GM23338 (cell line): ENCODE measurements around the gene CDCA4. TPM values are rescaled to one million over a fixed set of nuclear protein-coding genes. Genes with fewer than 3 reads are reported as not detected.

Experiments used
- ATAC-seq: fragments of 200-7000 bp; cut with Tn5 transposase; 3 replicates; pipeline ENCODE4 v1.9.1; 2020
- DNase-seq: peaks from one replicate; pipeline ENCODE4 v3.0.0-alpha.2; 2015; ENCODE audit warnings: low spot score
- H2AFZ ChIP-seq: fragments of 200-600 bp; sonication (generic); 2 replicates; pipeline ENCODE4 v1.8.0; 2016; ENCODE audit warnings: antibody characterized with exemption, mild to moderate bottlenecking, moderate library complexity
- H3F3A ChIP-seq: fragments of 200-600 bp; sonication (generic); replicated peaks from 2 replicates; pipeline ENCODE4 v1.8.0; 2017; ENCODE audit warnings: antibody characterized with exemption, mixed run types, low read depth
- H3K27ac ChIP-seq: fragments of 200-600 bp; sonication (generic); 2 replicates; pipeline ENCODE4 v1.6.1; 2016; ENCODE audit warnings: low read depth
- H3K27me3 ChIP-seq: fragments of 200-600 bp; sonication (generic); 2 replicates; pipeline ENCODE4 v1.8.0; 2016; ENCODE audit warnings: mild to moderate bottlenecking, mixed run types, moderate library complexity; ENCODE audit not compliant: insufficient read depth
- H3K36me3 ChIP-seq: fragments of 200-600 bp; sonication (generic); 2 replicates; pipeline ENCODE4 v1.8.0; 2016; ENCODE audit warnings: mild to moderate bottlenecking; ENCODE audit not compliant: insufficient read depth
- H3K4me1 ChIP-seq: fragments of 200-600 bp; sonication (generic); 2 replicates; pipeline ENCODE4 v1.8.0; 2016; ENCODE audit warnings: mild to moderate bottlenecking, moderate library complexity; ENCODE audit not compliant: insufficient read depth
- H3K4me2 ChIP-seq: fragments of 200-600 bp; sonication (generic); 2 replicates; pipeline ENCODE4 v1.7.1; 2017; ENCODE audit warnings: mixed run types
- H3K4me3 ChIP-seq: fragments of 200-600 bp; sonication (generic); 2 replicates; pipeline ENCODE4 v1.6.1; 2016; ENCODE audit warnings: mixed run types
- H3K79me2 ChIP-seq: fragments of 200-600 bp; sonication (generic); replicated peaks from 2 replicates; pipeline ENCODE4 v1.8.0; 2017; ENCODE audit warnings: mild to moderate bottlenecking; ENCODE audit not compliant: insufficient read depth
- H3K9me2 ChIP-seq: fragments of 200-600 bp; sonication (generic); 2 replicates; pipeline ENCODE4 v1.8.0; 2017; ENCODE audit not compliant: insufficient read depth
- H4K20me1 ChIP-seq: fragments of 200-600 bp; sonication (generic); replicated peaks from 2 replicates; pipeline ENCODE4 v1.8.0; 2017; ENCODE audit warnings: mild to moderate bottlenecking; ENCODE audit not compliant: insufficient read depth
- H3K27ac Mint-ChIP-seq: 2 replicates; pipeline ENCODE4 v1.8.0; 2020; ENCODE audit warnings: inconsistent platforms, mild to moderate bottlenecking, moderate library complexity, mixed read lengths
- H3K27me3 Mint-ChIP-seq: 3 replicates; pipeline ENCODE4 v1.8.0; 2022; ENCODE audit warnings: low read depth, mild to moderate bottlenecking, moderate library complexity, mixed read lengths, inconsistent platforms; ENCODE audit not compliant: insufficient read depth, poor library complexity
- H3K36me3 Mint-ChIP-seq: 3 replicates; pipeline ENCODE4 v1.8.0; 2021; ENCODE audit warnings: low read depth, mild to moderate bottlenecking, inconsistent platforms, moderate library complexity, mixed read lengths
- H3K4me1 Mint-ChIP-seq: 3 replicates; pipeline ENCODE4 v1.8.0; 2020; ENCODE audit warnings: mild to moderate bottlenecking, inconsistent platforms, mixed read lengths
- H3K4me3 Mint-ChIP-seq: 3 replicates; pipeline ENCODE4 v1.8.0; 2021; ENCODE audit warnings: moderate library complexity, mild to moderate bottlenecking, inconsistent platforms, mixed read lengths
- H3K9me3 Mint-ChIP-seq: 3 replicates; pipeline ENCODE4 v1.8.0; 2020; ENCODE audit warnings: moderate library complexity, mild to moderate bottlenecking, inconsistent platforms, mixed read lengths
- CREB1 ChIP-seq: fragments of 250-450 bp; sonication (Bioruptor Pico); IDR thresholded peaks from 2 replicates; pipeline ENCODE4 v1.5.0; 2020; ENCODE audit warnings: low read depth, mild to moderate bottlenecking, moderate library complexity
- ETS1 ChIP-seq: IDR thresholded peaks from 2 replicates; pipeline ENCODE4 v1.6.1; 2016; ENCODE audit warnings: antibody characterized with exemption
- EZH2 ChIP-seq: fragments of 200-600 bp; sonication (generic); IDR thresholded peaks from one replicate; pipeline ENCODE4 v1.8.0; 2017; ENCODE audit warnings: antibody characterized with exemption, mild to moderate bottlenecking, low read depth; ENCODE audit not compliant: unreplicated experiment
- EZH2phosphoT487 ChIP-seq: fragments of 200-600 bp; sonication (generic); IDR thresholded peaks from one replicate; pipeline ENCODE4 v1.8.1; 2018; ENCODE audit warnings: antibody characterized with exemption; ENCODE audit not compliant: unreplicated experiment
- JUNB ChIP-seq: IDR thresholded peaks from one replicate; pipeline ENCODE4 v1.6.1; 2016; ENCODE audit warnings: antibody characterized with exemption; ENCODE audit not compliant: unreplicated experiment
- NANOG ChIP-seq: IDR thresholded peaks from 2 replicates; pipeline ENCODE4 v1.6.1; 2016; ENCODE audit warnings: antibody characterized with exemption, borderline replicate concordance
- POLR2AphosphoS5 ChIP-seq: IDR thresholded peaks from 2 replicates; pipeline ENCODE4 v1.6.1; 2016; ENCODE audit warnings: antibody characterized with exemption, low read depth
- REST ChIP-seq: IDR thresholded peaks from one replicate; pipeline ENCODE4 v1.6.1; 2018; ENCODE audit warnings: antibody characterized with exemption; ENCODE audit not compliant: unreplicated experiment
- STAT1 ChIP-seq: IDR thresholded peaks from one replicate; pipeline ENCODE4 v1.6.1; 2016; ENCODE audit warnings: antibody characterized with exemption; ENCODE audit not compliant: unreplicated experiment
- ZNF114 ChIP-seq: fragments of 250-450 bp; sonication (Bioruptor Pico); IDR thresholded peaks from 2 replicates; pipeline ENCODE4 v1.5.0; 2020; ENCODE audit warnings: mild to moderate bottlenecking, moderate library complexity
- ZNF331 ChIP-seq: fragments of 250-450 bp; sonication (Bioruptor Pico); IDR thresholded peaks from 2 replicates; pipeline ENCODE4 v1.5.0; 2020; ENCODE audit warnings: low read depth, mild to moderate bottlenecking, moderate library complexity
- polyA plus RNA-seq: library from polyadenylated mRNA; unstranded; fragments of >200 nt; fragmentation: Nextera tagmentation; extraction: Ambion mirVana; gene quantifications from 2 replicates; pipeline ENCODE4 v1.2.1, GENCODE V29; 2016
- total RNA-seq: library from RNA; depleted of rRNA; stranded (reverse); fragments of >200 nt; shearing (Covaris generic); gene quantifications from 2 replicates; pipeline ENCODE4 v1.2.3, GENCODE V29; 2014
- TF ChIP-seq, protein P1 (sequence below): fragments of 250-450 bp; sonication (Bioruptor Pico); IDR thresholded peaks from 2 replicates; pipeline ENCODE4 v1.5.0; 2020; ENCODE audit warnings: mild to moderate bottlenecking, moderate library complexity
- TF ChIP-seq, protein P2 (sequence below), 2 experiments: fragments of 200-600 bp in 1 of 2; sonication (generic) in 1 of 2; conservative IDR thresholded peaks; 2 replicates each; pipeline versions ENCODE4 v1.5.1 to v1.6.1; 2016 to 2017; ENCODE audit warnings: antibody characterized with exemption in 2 of 2, low read depth in 2 of 2, mild to moderate bottlenecking in 2 of 2, moderate library complexity in 1 of 2

Gene CDCA4
- total and polyA plus RNA-seq, 2 experiments from 2014 or later = 32.6 to 70.7 TPM

GRCh38 chr14:104979758-104980610 is 40.9 kb downstream of the CDCA4 start:
- Mint-ChIP-seq H3K4me1 (peaks cover 9% of the 10 kb centered on the region; the same call in 2 of the 3 replicates), H3K27ac (no peak overlapping the region), H3K4me3 (peak overlapping the region; percentile 2; the same call in 1 of the 3 replicates), H3K27me3 (peaks cover 33% of the 10 kb centered on the region), H3K9me3 (no peaks in the 10 kb centered on the region; the same call in 2 of the 3 replicates), H3K36me3 (no peaks in the 10 kb centered on the region)
- Histone ChIP-seq H3K36me3 (no peaks in the 10 kb centered on the region), H3F3A (no peaks in the 10 kb centered on the region), H3K4me1 (peaks cover 4% of the 10 kb centered on the region; the same call in 1 of the 2 replicates), H3K27me3 (peaks cover 34% of the 10 kb centered on the region), H3K9me2 (no peaks in the 10 kb centered on the region), H4K20me1 (no peaks in the 10 kb centered on the region), H2AFZ (no peak overlapping the region), H3K4me2 (no peak overlapping the region), H3K79me2 (no peaks in the 10 kb centered on the region), H3K4me3 (no peak overlapping the region), H3K27ac (no peak overlapping the region)
- no peak for TF ChIP-seq EZH2
- TF ChIP-seq ZNF331 (CRISPR knock-in tag) = no peak
- TF ChIP-seq JUNB = no peak
- TF ChIP-seq, protein P1, sequence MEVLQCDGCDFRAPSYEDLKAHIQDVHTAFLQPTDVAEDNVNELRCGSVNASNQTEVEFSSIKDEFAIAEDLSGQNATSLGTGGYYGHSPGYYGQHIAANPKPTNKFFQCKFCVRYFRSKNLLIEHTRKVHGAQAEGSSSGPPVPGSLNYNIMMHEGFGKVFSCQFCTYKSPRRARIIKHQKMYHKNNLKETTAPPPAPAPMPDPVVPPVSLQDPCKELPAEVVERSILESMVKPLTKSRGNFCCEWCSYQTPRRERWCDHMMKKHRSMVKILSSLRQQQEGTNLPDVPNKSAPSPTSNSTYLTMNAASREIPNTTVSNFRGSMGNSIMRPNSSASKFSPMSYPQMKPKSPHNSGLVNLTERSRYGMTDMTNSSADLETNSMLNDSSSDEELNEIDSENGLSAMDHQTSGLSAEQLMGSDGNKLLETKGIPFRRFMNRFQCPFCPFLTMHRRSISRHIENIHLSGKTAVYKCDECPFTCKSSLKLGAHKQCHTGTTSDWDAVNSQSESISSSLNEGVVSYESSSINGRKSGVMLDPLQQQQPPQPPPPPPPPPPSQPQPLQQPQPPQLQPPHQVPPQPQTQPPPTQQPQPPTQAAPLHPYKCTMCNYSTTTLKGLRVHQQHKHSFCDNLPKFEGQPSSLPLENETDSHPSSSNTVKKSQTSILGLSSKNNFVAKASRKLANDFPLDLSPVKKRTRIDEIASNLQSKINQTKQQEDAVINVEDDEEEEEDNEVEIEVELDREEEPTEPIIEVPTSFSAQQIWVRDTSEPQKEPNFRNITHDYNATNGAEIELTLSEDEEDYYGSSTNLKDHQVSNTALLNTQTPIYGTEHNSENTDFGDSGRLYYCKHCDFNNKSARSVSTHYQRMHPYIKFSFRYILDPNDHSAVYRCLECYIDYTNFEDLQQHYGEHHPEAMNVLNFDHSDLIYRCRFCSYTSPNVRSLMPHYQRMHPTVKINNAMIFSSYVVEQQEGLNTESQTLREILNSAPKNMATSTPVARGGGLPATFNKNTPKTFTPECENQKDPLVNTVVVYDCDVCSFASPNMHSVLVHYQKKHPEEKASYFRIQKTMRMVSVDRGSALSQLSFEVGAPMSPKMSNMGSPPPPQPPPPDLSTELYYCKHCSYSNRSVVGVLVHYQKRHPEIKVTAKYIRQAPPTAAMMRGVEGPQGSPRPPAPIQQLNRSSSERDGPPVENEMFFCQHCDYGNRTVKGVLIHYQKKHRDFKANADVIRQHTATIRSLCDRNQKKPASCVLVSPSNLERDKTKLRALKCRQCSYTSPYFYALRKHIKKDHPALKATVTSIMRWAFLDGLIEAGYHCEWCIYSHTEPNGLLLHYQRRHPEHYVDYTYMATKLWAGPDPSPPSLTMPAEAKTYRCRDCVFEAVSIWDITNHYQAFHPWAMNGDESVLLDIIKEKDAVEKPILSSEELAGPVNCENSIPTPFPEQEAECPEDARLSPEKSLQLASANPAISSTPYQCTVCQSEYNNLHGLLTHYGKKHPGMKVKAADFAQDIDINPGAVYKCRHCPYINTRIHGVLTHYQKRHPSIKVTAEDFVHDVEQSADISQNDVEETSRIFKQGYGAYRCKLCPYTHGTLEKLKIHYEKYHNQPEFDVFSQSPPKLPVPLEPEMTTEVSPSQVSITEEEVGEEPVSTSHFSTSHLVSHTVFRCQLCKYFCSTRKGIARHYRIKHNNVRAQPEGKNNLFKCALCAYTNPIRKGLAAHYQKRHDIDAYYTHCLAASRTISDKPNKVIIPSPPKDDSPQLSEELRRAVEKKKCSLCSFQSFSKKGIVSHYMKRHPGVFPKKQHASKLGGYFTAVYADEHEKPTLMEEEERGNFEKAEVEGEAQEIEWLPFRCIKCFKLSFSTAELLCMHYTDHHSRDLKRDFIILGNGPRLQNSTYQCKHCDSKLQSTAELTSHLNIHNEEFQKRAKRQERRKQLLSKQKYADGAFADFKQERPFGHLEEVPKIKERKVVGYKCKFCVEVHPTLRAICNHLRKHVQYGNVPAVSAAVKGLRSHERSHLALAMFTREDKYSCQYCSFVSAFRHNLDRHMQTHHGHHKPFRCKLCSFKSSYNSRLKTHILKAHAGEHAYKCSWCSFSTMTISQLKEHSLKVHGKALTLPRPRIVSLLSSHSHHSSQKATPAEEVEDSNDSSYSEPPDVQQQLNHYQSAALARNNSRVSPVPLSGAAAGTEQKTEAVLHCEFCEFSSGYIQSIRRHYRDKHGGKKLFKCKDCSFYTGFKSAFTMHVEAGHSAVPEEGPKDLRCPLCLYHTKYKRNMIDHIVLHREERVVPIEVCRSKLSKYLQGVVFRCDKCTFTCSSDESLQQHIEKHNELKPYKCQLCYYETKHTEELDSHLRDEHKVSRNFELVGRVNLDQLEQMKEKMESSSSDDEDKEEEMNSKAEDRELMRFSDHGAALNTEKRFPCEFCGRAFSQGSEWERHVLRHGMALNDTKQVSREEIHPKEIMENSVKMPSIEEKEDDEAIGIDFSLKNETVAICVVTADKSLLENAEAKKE = no peak
- TF ChIP-seq ETS1 = no peak
- no peak for TF ChIP-seq ZNF114 (CRISPR knock-in tag)
- no peak for TF ChIP-seq EZH2phosphoT487
- no peak for TF ChIP-seq CREB1 (CRISPR knock-in tag)
- no peak for TF ChIP-seq REST
- TF ChIP-seq STAT1 = no peak
- TF ChIP-seq, protein P2, sequence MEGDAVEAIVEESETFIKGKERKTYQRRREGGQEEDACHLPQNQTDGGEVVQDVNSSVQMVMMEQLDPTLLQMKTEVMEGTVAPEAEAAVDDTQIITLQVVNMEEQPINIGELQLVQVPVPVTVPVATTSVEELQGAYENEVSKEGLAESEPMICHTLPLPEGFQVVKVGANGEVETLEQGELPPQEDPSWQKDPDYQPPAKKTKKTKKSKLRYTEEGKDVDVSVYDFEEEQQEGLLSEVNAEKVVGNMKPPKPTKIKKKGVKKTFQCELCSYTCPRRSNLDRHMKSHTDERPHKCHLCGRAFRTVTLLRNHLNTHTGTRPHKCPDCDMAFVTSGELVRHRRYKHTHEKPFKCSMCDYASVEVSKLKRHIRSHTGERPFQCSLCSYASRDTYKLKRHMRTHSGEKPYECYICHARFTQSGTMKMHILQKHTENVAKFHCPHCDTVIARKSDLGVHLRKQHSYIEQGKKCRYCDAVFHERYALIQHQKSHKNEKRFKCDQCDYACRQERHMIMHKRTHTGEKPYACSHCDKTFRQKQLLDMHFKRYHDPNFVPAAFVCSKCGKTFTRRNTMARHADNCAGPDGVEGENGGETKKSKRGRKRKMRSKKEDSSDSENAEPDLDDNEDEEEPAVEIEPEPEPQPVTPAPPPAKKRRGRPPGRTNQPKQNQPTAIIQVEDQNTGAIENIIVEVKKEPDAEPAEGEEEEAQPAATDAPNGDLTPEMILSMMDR (conservative IDR thresholded peaks at IDR 0.05; ENCODE audit: low read depth in 2 of 2) = no peak
- TF ChIP-seq NANOG = no peak
- TF ChIP-seq POLR2AphosphoS5 = no peak
- DNase-seq = no peak
- no peak for ATAC-seq
